GM21723 (cell line): Measurements from ENCODE around the gene TNIP2.

ENCODE experiments used
- ATAC-seq: cut with Tn5 transposase; IDR thresholded peaks from one replicate; pipeline ENCODE4 v1.9.1; 2021; ENCODE audit warnings: mild to moderate bottlenecking, moderate library complexity; ENCODE audit not compliant: unreplicated experiment

TNIP2 gene

GRCh38 chr4:2755821-2756690 lies at the start of gene TNIP2:
Gene TNIP2, minus strand, starts transcription at chr4:2756336. Its CDS starts 47 bp downstream, at chr4:2756289.
- peak; percentile 63 for ATAC-seq

- no peak for ATAC-seq
Observed at GRCh38 chr4:2804973-2805501, 48.9 kb upstream of the TNIP2 start.

DNA sequence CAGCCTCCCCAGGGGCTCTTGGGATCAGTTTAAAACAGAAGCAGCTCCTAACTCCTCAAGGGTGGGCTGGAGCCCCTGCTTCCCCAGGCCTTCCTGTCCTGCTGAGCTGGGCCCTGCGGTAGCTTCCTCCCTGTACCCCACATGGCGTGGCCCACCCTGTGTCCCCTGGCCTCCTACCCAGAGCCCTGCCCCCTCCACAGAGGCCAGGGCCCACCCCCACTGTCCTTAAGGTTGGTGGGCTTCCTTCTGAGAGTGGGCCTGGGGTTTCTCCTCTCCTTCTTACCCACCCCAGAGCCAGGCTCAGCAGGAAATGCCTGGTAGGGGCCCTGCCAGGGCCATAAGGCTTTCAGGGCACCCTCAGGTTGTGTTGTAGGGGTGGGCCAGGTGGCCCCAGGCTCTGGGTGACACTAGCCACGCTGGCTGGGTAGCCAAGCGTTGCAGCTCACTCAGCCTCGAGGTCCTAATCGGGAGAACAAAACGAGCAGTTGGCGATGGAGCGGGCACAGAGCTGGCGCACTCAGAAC lies 48.4 kb upstream of the TNIP2 start:
- no peak for ATAC-seq

GRCh38 chr4:2803624-2804448 lies 47.7 kb upstream of the TNIP2 start:
- no peak for ATAC-seq

DNA sequence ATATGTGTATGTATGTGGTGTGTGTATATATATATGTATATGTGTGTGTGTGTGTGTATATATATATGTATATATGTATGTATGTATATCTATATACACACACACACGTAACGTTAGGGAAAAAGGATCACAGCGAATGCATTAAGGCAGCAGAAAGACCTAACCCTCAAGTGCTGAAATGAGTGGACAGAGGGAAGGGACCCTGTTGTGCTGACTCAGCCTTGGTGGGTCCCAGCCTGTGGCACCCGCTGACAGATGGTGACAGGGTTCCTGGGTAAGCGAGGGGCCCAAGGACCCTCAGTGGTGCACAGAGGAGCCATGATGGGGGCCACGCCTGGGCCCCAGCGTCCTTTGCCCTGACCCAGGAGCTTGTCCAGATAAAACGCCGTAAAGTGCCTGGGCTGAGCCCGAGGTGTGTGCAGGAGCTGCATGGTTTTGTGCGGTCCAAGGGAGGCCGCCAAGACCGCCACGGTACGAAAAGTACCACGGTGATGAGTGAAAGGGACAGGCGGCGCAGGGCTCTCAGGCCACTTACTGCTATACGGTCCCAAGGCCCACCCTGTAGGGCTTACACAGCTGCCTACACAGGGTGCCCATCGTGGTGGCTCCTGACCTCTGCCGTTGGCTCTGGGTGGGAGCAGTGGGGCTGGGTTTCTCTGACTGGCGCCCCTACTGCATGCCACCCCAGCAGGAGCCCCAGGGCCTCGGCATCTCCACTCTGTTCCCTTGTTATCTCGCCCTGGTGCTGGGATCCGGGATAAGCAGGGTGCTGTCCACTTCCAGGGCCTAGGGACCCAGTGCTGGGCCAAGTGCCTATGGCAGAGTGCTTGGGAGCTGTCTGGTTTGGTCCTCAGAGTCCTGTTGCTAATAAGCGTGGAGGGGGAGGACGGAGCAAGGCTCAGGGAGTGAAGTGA lies 46.7 kb upstream of the TNIP2 start:
- no peak for ATAC-seq

DNA sequence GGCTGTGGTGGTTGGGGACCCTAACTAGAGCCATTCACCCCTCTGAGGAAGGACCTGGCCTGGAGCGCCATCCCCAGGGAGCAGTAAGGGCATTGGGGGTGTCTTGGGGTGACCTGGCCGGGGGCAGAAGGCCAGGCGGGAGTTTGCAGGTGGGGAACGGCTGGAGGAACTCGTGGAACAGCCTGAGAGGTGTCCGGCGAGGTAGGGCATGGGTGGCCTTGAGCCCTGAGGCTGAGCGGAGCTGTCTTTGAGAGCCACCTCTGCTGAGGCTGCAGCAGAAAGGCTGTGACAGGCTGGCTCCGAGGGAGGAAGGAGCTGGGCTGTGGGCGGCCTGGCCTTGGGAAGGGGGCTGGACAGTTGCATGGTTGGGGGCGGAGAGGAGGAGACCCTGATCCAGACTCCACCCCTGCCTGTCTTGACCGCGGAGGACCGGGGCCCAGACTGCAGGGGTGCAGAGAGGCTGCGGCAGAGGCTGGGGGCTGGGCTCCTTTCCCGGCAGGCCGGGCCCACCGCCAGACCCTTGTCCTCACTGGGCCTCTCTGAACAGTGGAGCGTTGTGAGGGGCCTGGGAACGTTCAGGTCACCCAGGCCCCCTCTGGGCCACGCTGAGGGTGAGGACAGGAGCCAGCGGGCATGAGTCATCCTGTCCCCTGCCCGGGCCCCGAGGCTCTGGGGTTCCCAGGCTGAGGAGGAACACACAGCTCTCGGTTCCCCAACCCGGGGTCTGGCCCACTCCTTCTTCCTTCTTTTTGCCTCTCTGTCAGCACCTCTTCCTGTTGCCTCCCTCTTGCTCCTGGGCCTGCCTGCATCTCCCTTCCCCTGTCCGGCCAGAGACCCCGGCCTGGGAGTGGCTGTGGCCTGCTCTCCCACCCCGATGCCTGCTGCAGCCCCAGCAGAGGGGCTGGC lies 44.8 kb upstream of the TNIP2 start:
- peak; percentile 48 for ATAC-seq

- ATAC-seq: no peak
Observed at GRCh38 chr4:2799971-2800690, 44.0 kb upstream of the TNIP2 start.

GRCh38 chr4:2799224-2799911 lies 43.2 kb upstream of the TNIP2 start:
- ATAC-seq: no peak

DNA sequence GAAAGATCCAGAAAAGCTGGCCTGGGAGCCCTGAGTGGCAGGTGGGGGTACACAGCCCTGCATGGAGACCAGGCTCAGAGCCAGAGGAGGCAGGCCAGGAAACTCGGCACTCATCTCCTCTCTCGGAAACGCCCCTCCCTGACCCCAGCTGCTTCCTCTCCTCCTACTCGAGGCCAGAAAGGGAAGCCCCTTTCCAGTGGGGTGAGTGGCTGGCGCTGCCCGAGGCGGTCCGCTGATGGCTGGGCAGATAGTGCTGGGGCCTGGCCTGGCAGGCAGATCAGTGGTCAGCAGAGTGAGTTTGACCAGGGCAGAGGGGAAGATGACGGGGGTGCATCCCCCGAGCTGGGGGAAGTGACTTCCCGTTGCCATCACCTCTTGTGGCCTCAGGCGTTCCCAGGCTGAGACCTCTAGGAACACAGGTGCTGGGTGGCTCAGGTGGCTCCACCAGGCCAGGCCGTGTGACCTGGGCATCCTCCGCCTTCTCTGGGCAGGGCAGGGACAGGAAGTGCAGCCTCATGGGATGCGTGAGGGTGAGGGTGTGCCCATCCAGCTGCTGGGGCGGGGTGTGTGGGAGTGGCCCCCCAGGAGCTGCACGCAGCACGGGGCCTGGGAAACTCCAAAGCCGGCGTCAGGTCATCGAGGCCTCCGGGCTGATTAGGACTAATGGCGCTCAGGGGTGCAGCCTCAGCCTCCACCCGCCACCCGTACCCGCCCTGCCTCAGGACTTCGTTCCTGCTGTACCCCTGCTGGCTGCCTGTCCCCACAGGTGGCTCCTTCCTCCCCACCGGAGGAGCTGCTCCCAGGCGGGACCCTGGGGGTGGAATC lies 42.5 kb upstream of the TNIP2 start:
- ATAC-seq: peak; percentile 50

- ATAC-seq: no peak
Observed at GRCh38 chr4:2797545-2798305, 41.6 kb upstream of the TNIP2 start.

- ATAC-seq: no peak
Observed at GRCh38 chr4:2796849-2797544, 40.9 kb upstream of the TNIP2 start.

GRCh38 chr4:2795893-2796848 lies 40.0 kb upstream of the TNIP2 start:
- no peak for ATAC-seq

DNA sequence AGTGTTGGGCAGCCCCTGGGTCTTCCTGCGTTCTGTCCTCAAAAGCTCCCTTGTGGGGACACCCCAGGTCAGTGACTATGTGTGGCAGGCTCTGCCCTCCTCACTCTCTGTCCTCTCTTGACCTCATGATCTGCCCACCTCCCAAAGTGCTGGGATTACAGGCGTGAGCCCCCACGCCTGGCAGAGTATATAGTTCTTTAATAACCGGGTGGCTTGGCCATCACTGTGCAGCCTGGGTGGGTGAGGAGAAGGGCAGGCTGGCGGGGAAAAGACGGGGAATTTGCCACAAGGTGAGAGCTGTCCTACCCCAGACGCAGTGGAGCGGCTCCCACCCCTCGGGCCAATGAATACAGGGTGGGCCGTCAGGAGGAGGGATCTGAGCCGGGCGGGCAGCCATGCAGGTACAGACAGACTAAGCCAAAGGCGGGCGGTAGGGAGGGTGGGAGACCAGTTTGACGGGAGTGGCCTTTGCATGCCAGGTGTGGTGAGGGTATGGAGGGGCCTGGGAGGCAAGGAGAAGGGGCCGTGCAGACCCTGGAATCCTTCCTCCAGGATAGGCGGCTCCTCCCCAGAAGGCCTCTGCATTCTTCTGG lies 39.3 kb upstream of the TNIP2 start:
- no peak for ATAC-seq
